Bronchial epithelial cell (primary cell): Measurements from ENCODE around the gene SLC51A. TPM values are rescaled to one million over a fixed set of nuclear protein-coding genes. Genes with fewer than 3 reads are reported as not detected.
A peak's percentile ranks its signal among the peaks of the same experiment; 100 is the strongest.
"Not testable (repeated sequence)": the region's sequence is repeated elsewhere in the genome, so short reads cannot be mapped to it uniquely, and the experiment has no call there.

ENCODE experiments used
- DNase-seq: peaks from one replicate; pipeline ENCODE4 v3.0.0-alpha.2; 2010; ENCODE audit warnings: low read depth
- FAIRE-seq: peaks from 2 replicates; lab custom pipeline; 2011; peaks lifted over from hg19 to GRCh38; lab: Jason Lieb, UNC
- H3K27me3 ChIP-seq: 2 replicates; pipeline ENCODE4 v1.5.1; 2011; ENCODE audit warnings: low read length; ENCODE audit not compliant: control insufficient read depth, insufficient read depth
- H3K36me3 ChIP-seq: 2 replicates; pipeline ENCODE4 v1.5.1; 2011; ENCODE audit warnings: low read length; ENCODE audit not compliant: control insufficient read depth, insufficient read depth
- H3K4me3 ChIP-seq: 2 replicates; pipeline ENCODE4 v1.5.1; 2011; ENCODE audit warnings: mild to moderate bottlenecking, low read depth, low read length, control low read depth
- total RNA-seq: library from RNA; depleted of rRNA; stranded (reverse); fragments of >200 nt; gene quantifications from 2 replicates; pipeline ENCODE4 v1.2.1, GENCODE V29; 2014
- TF ChIP-seq, protein P1 (sequence below): IDR thresholded peaks from 2 replicates; pipeline ENCODE4 v1.5.1; 2011; ENCODE audit warnings: mild to moderate bottlenecking, moderate library complexity, low read length, control low read depth, inconsistent platforms; ENCODE audit not compliant: insufficient read depth, severe bottlenecking

Gene SLC51A
- total RNA-seq, 1 donor from 2014 or later = not detected

DNA sequence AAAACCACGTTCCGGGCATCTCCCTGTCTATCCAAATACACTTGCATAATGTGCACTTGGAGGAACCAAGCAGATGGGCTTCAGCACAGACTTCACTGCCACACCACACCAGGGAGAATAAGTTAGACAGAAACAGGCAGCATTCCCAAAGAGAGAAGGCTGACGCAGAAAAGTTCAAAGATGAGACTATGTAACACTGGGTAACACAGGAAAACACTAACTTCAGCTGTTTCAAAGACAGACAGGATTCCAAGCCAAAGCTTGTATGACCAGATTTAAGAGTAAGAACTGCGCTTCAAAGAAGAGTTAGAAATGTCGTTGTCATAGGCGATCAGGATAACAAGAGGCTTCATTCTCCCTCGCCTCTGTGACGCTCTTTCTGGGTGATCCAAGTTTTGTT lies 19.9 kb downstream of the SLC51A start:
- FAIRE-seq = no peak
- DNase-seq = no peak
- H3K27me3 ChIP-seq = no peaks in the 10 kb centered on the region
- TF ChIP-seq, protein P1, sequence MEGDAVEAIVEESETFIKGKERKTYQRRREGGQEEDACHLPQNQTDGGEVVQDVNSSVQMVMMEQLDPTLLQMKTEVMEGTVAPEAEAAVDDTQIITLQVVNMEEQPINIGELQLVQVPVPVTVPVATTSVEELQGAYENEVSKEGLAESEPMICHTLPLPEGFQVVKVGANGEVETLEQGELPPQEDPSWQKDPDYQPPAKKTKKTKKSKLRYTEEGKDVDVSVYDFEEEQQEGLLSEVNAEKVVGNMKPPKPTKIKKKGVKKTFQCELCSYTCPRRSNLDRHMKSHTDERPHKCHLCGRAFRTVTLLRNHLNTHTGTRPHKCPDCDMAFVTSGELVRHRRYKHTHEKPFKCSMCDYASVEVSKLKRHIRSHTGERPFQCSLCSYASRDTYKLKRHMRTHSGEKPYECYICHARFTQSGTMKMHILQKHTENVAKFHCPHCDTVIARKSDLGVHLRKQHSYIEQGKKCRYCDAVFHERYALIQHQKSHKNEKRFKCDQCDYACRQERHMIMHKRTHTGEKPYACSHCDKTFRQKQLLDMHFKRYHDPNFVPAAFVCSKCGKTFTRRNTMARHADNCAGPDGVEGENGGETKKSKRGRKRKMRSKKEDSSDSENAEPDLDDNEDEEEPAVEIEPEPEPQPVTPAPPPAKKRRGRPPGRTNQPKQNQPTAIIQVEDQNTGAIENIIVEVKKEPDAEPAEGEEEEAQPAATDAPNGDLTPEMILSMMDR = no peak
- H3K4me3 ChIP-seq = no peak overlapping the region
- peaks cover 6% of the 10 kb centered on the region for H3K36me3 ChIP-seq

- FAIRE-seq (no peak), DNase-seq (no peak)
- no peak overlapping the region for H3K4me3 ChIP-seq
- TF ChIP-seq, protein P1 = no peak
- H3K36me3 ChIP-seq = peaks cover 13% of the 10 kb centered on the region
- H3K27me3 ChIP-seq = no peaks in the 10 kb centered on the region
These were observed 20.9 kb downstream of the SLC51A start for GRCh38 chr3:196237203-196237602.

DNA sequence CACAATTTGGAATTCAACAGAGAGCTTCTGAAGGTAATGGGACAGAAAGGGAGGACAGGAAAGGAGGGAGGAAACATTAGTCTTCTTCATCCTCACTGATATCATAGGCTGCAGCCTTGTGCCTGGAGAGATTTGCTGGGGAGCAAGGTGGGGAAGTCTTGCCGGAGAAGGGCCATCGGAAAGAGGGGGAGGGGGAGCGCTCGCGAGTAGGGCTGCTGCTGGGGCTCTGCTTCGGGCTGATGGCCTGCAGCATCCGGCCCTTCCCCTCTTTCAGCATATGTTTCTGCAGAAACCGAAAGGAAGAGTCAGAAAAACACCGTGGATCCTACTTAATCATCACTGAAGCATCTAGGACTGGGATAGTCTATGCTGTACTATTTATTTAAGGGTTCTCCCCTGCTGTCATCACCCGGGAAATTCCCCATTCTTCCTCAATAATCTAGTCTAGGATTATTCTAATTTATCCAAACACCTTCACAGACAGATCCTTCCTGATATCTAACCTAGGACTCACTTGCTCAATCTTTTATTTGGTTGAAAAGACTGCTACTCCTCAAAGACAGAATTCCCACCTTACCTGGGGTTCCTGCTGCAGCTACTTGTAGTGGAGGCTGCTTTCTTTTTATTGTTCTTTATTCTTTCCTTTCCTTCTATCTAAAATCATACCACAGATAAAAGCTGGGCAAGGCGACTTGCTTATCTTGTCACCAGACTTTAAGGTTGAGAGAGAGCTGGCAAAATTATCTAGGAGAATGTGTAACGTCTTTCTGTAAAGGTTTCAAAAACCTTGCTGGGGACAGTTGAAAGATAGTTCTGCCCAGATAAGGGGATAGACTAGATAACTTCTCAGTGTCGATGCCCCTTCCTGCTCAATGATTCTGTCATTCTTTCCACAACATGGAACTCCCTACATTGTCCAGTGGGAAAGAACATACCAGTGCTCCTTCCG lies 22.6 kb downstream of the SLC51A start:
- FAIRE-seq (no peak), DNase-seq (no peak)
- Histone ChIP-seq H3K27me3 (no peaks in the 10 kb centered on the region), H3K4me3 (no peak overlapping the region), H3K36me3 (peaks cover 17% of the 10 kb centered on the region)
- TF ChIP-seq, protein P1 = no peak

DNA sequence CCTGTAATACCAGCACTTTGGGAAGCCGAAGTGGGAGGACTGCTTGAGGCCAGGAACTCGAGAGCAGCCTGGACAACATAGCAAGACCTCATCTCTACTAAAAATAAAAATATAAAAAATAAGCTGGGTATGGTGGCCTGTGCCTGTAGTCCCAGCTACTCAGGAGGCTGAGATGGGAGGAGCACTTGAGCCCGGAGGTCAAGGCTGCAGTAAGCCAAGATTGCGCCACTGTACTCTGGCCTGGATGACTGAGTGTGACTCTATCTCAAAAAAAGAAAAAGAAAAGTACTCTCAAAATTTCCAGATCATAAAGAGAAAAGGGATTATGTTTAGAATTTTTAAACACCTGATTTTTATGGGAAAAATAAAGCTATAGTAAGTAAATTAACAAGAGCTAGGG lies 24.1 kb downstream of the SLC51A start:
- DNase-seq (no peak), FAIRE-seq (no peak)
- Histone ChIP-seq H3K4me3 (no peak overlapping the region), H3K27me3 (no peaks in the 10 kb centered on the region), H3K36me3 (peaks cover 17% of the 10 kb centered on the region)
- TF ChIP-seq, protein P1 = no peak

GRCh38 chr3:196241704-196242103 lies 25.4 kb downstream of the SLC51A start:
- DNase-seq (no peak), FAIRE-seq (peak; percentile 13)
- H3K27me3 ChIP-seq = no peaks in the 10 kb centered on the region
- H3K4me3 ChIP-seq = no peak overlapping the region
- TF ChIP-seq, protein P1 = no peak
- peaks cover 20% of the 10 kb centered on the region for H3K36me3 ChIP-seq

DNA sequence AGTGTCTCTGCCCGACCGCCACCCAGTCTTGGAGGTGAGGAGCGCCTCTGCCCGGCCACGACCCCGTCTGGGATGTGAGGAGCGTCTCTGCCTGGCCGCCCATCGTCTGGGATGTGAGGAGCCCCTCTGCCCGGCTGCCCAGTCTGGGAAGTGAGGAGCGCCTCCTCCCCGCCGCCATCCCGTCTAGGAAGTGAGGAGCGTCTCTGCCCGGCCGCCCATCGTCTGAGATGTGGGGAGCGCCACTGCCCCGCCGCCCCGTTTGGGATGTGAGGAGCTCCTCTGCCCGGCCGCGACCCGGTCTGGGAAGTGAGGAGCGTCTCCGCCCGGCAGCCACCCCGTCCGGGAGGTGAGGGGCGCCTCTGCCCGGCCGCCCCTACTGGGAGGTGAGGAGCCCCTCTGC lies 27.8 kb downstream of the SLC51A start:
- H3K36me3 ChIP-seq = peaks cover 24% of the 10 kb centered on the region
- H3K4me3 ChIP-seq, H3K27me3 ChIP-seq, DNase-seq, FAIRE-seq: not testable (repeated sequence)
